Pancreas (tissue), 10 donors: Measurements from ENCODE around the gene KRT20. TPM values are rescaled to one million over a fixed set of nuclear protein-coding genes. Genes with fewer than 3 reads are reported as not detected.

Source experiments
- ATAC-seq, 4 donors: fragments of 200-7000 bp; cut with Tn5 transposase; one replicate each; pipeline versions ENCODE4 v1.8.0 to v1.9.1; 2020; ENCODE audit warnings: mild to moderate bottlenecking in 4 of 4, moderate library complexity in 4 of 4
- DNase-seq, 6 donors: peaks; one replicate each; pipeline ENCODE4 v3.0.0-alpha.2; 2020
- FAIRE-seq: peaks from 2 replicates; lab custom pipeline; 2012; peaks lifted over from hg19 to GRCh38; lab: Jason Lieb, UNC
- H3K27ac ChIP-seq, 4 donors: fragments of 200-600 bp; sonication (generic); 1 replicate in 3 of 4; 2 replicates in 1 of 4; pipeline versions ENCODE4 v1.5.0 to v1.8.0; 2020
- H3K27me3 ChIP-seq, 4 donors: fragments of 200-600 bp; one replicate each; pipeline ENCODE4 v1.8.0; 2021
- H3K36me3 ChIP-seq, 3 donors: fragments of 200-600 bp; sonication (generic) in 1 of 3; one replicate each; pipeline versions ENCODE4 v1.5.0 to v1.8.0; 2020 to 2021
- H3K4me1 ChIP-seq, 3 donors: fragments of 200-600 bp; one replicate each; pipeline ENCODE4 v1.8.0; 2021
- H3K4me3 ChIP-seq, 4 donors: fragments of 200-600 bp; sonication (generic) in 2 of 4; one replicate each; pipeline versions ENCODE4 v1.5.0 to v1.8.0; 2020 to 2021
- H3K9me3 ChIP-seq, 4 donors: fragments of 200-600 bp; one replicate each; pipeline ENCODE4 v1.8.0; 2021
- CTCF ChIP-seq, 4 donors: fragments of 200-600 bp; sonication (generic) in 3 of 4; IDR thresholded peaks; one replicate each; pipeline versions ENCODE4 v1.5.0 to v1.8.0; 2021; ENCODE audit warnings: antibody characterized with exemption in 4 of 4
- WGBS, 2 donors: extraction: QIAGEN DNeasy Blood & Tissue Kit; methylation state at CpG; one replicate each; pipeline ENCODE4 v1.1.7; 2013; 5-methylcytosine and 5-hydroxymethylcytosine counted together
- intact Hi-C, 3 donors: fragments of 100-400 bp; cut with DNase I; formaldehyde crosslinking; loops; one replicate each; pipeline versions ENCODE4 v1.11.1 to v1.14.2; 2022
- polyA plus RNA-seq, 2 donors: library from polyadenylated mRNA; stranded (reverse); fragments of 200-250 nt; gene quantifications; one replicate each; pipeline ENCODE4 v1.2.3, GENCODE V29; 2013
- total RNA-seq, 6 donors: library from RNA; stranded (reverse); fragmentation: NEBNext Ultra II Directional in 4 of 6; extraction: Animal tissue kit (Norgen Biotek cat#: 25700) in 4 of 6; gene quantifications; one replicate each; pipeline versions ENCODE4 v1.2.1 to v1.2.4, GENCODE V29; 2021 to 2023
- donor health status: healthy with polysubstance abuse.
- donor health status: DM: no; HTN: no; CAD: no; lungs with moderate emphysema.
- donor health status: DM: no; HTN: no; CAD: no.
- donor health status: control.
- donor health status: control.
- donor health status: Bipolar disorder and iron deficiency.
- donor health status: DM: yes; HTN: yes; CAD: no.
- donor health status: DM: no; HTN: no; CAD: no.
- donor health status: DM: no; HTN: no; CAD: no.
- donor health status: DM: yes; HTN: yes; CAD: no.

The KRT20 gene
- total and polyA plus RNA-seq, 8 donors, result 0.46 to 0.63 TPM; not detected in 6

DNA sequence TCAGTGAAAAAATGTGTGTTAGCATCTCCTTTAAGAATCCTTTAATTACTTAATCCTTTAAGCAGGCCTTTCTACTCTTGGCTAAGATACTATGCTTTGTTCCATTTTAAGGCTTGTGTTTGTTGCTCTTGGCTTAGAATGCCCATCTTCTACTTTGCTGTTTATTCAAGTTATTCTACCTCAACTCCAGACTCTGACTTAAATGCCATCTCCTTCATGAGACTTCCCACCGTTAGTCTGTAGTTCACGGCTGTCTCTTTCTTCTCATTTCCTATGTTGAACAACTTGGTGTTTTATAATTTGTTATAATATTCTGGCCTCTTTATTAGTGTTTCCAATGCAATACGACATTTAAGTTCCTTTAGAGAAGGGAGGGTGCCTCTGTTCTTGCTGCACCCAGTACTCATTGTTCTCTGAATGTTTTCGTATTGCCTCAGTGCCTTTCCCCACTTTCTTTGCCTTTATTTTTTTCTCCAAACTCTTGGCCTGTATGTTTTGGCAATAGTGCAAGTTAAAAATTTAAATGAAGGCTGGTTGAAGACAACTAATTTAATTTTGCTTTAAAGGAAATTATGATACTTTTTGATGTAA is 56.5 kb downstream of the KRT20 start:
- H3K9me3 ChIP-seq, result no peaks in the 10 kb centered on the region
- no peak overlapping the region for H3K4me3 ChIP-seq
- no peak for ATAC-seq
- no peaks in the 10 kb centered on the region for H3K27me3 ChIP-seq
- 85 to 90% methylated on average over 4 of the region's 4 CpGs for WGBS, 2 donors
- no peaks in the 10 kb centered on the region for H3K36me3 ChIP-seq
- no peaks in the 10 kb centered on the region for H3K4me1 ChIP-seq
- no peak for DNase-seq
- intact Hi-C loops, result no loop called here
- FAIRE-seq, result no peak
- TF ChIP-seq CTCF (IDR thresholded peaks at IDR 0.05), result no peak
- H3K27ac ChIP-seq, result no peak overlapping the region

- ATAC-seq (no peak), DNase-seq (no peak), FAIRE-seq (no peak)
- TF ChIP-seq CTCF (IDR thresholded peaks at IDR 0.05), result no peak
- WGBS, 2 donors, result 79 to 84% methylated on average over 7 of the region's 7 CpGs
- H3K36me3 ChIP-seq, result no peaks in the 10 kb centered on the region
- no peaks in the 10 kb centered on the region for H3K4me1 ChIP-seq
- H3K9me3 ChIP-seq, result no peaks in the 10 kb centered on the region
- no peaks in the 10 kb centered on the region for H3K27me3 ChIP-seq
- no peak overlapping the region for H3K4me3 ChIP-seq
- H3K27ac ChIP-seq, result no peak overlapping the region
- intact Hi-C loops, result no loop called here
Observed at GRCh38 chr17:40827746-40828453, 57.1 kb downstream of the KRT20 start.

Other genes with a start within 250 kb of the KRT20 start
- 10 to 100 TPM; 21.7 to 48.5 (median 35.4) TPM for gene SMARCE1, start 237.4 kb downstream of the KRT20 start, total RNA-seq
- 10 to 100 TPM; 29.0 to 55.8 TPM for gene SMARCE1, start 237.4 kb downstream of the KRT20 start, polyA plus RNA-seq
- gene KRT222, start 220.1 kb downstream of the KRT20 start, total RNA-seq, result 1 to 10 TPM in 3 of 6 donors, under 1 TPM in 3; 0.28 to 2.7 (median 1.1) TPM
- gene KRT222, start 220.1 kb downstream of the KRT20 start, polyA plus RNA-seq, result 1 to 10 TPM; 1.4 to 4.9 TPM
- gene KRT24, start 181.5 kb downstream of the KRT20 start, total RNA-seq, result not detected
- gene KRT24, start 181.5 kb downstream of the KRT20 start, polyA plus RNA-seq, result under 1 TPM in 1 of 2 donors, not detected in 1; 0.08 TPM
- not detected for gene KRT25, start 129.9 kb downstream of the KRT20 start, total RNA-seq
- not detected for gene KRT25, start 129.9 kb downstream of the KRT20 start, polyA plus RNA-seq
- not detected for gene KRT26, start 113.0 kb downstream of the KRT20 start, total RNA-seq
- not detected for gene KRT26, start 113.0 kb downstream of the KRT20 start, polyA plus RNA-seq
- not detected for gene KRT27, start 102.7 kb downstream of the KRT20 start, total RNA-seq
- gene KRT27, start 102.7 kb downstream of the KRT20 start, polyA plus RNA-seq, result not detected
- gene KRT28, start 85.3 kb downstream of the KRT20 start, total RNA-seq, result not detected
- not detected for gene KRT28, start 85.3 kb downstream of the KRT20 start, polyA plus RNA-seq
- gene KRT10, start 62.6 kb downstream of the KRT20 start, total RNA-seq, result 10 to 100 TPM; 13.9 to 25.5 (median 19.6) TPM
- 10 to 100 TPM; 29.2 to 31.0 TPM for gene KRT10, start 62.6 kb downstream of the KRT20 start, polyA plus RNA-seq
- gene KRT12, start 18.0 kb downstream of the KRT20 start, total RNA-seq, result not detected
- gene KRT12, start 18.0 kb downstream of the KRT20 start, polyA plus RNA-seq, result not detected
- 10 to 100 TPM in 2 of 6 donors, 1 to 10 TPM in 1, under 1 TPM in 3; 0.78 to 17.7 (median 1.1) TPM for gene KRT23, start 52.4 kb upstream of the KRT20 start, total RNA-seq
- gene KRT23, start 52.4 kb upstream of the KRT20 start, polyA plus RNA-seq, result 1 to 10 TPM in 1 of 2 donors, under 1 TPM in 1; 0.59 to 7.6 TPM
- not detected for gene KRT39, start 81.7 kb upstream of the KRT20 start, total RNA-seq
- gene KRT39, start 81.7 kb upstream of the KRT20 start, polyA plus RNA-seq, result not detected
- gene KRT40, start 99.1 kb upstream of the KRT20 start, total RNA-seq, result under 1 TPM in 3 of 6 donors, not detected in 3; 0.09 to 0.24 (median 0.20) TPM
- 1 to 10 TPM in 1 of 2 donors, under 1 TPM in 1; 0.61 to 1.0 TPM for gene KRT40, start 99.1 kb upstream of the KRT20 start, polyA plus RNA-seq
- not detected for gene KRTAP3-3, start 108.9 kb upstream of the KRT20 start, total RNA-seq
- gene KRTAP3-3, start 108.9 kb upstream of the KRT20 start, polyA plus RNA-seq, result under 1 TPM in 1 of 2 donors, not detected in 1; 0.30 TPM
- not detected for gene KRTAP3-2, start 114.7 kb upstream of the KRT20 start, total RNA-seq
- not detected for gene KRTAP3-2, start 114.7 kb upstream of the KRT20 start, polyA plus RNA-seq
- gene KRTAP3-1, start 123.9 kb upstream of the KRT20 start, total RNA-seq, result not detected
- under 1 TPM in 1 of 2 donors, not detected in 1; 0.19 TPM for gene KRTAP3-1, start 123.9 kb upstream of the KRT20 start, polyA plus RNA-seq
- gene KRTAP1-5, start 142.0 kb upstream of the KRT20 start, total RNA-seq, result not detected
- not detected for gene KRTAP1-5, start 142.0 kb upstream of the KRT20 start, polyA plus RNA-seq
- gene KRTAP1-4, start 145.0 kb upstream of the KRT20 start, total RNA-seq, result not detected
- not detected for gene KRTAP1-4, start 145.0 kb upstream of the KRT20 start, polyA plus RNA-seq
- not detected for gene KRTAP1-3, start 149.6 kb upstream of the KRT20 start, total RNA-seq
- not detected for gene KRTAP1-3, start 149.6 kb upstream of the KRT20 start, polyA plus RNA-seq
- under 1 TPM in 3 of 6 donors, not detected in 3; 0.16 to 0.46 (median 0.31) TPM for gene KRTAP1-1, start 156.2 kb upstream of the KRT20 start, total RNA-seq
- under 1 TPM in 1 of 2 donors, not detected in 1; 0.68 TPM for gene KRTAP1-1, start 156.2 kb upstream of the KRT20 start, polyA plus RNA-seq
- not detected for gene KRTAP2-1, start 162.1 kb upstream of the KRT20 start, total RNA-seq
- not detected for gene KRTAP2-1, start 162.1 kb upstream of the KRT20 start, polyA plus RNA-seq
- gene KRTAP2-2, start 170.0 kb upstream of the KRT20 start, total RNA-seq, result not detected
- not detected for gene KRTAP2-2, start 170.0 kb upstream of the KRT20 start, polyA plus RNA-seq
- gene KRTAP2-3, start 174.9 kb upstream of the KRT20 start, total RNA-seq, result not detected
- not detected for gene KRTAP2-3, start 174.9 kb upstream of the KRT20 start, polyA plus RNA-seq
- gene KRTAP2-4, start 180.6 kb upstream of the KRT20 start, total RNA-seq, result not detected
- gene KRTAP2-4, start 180.6 kb upstream of the KRT20 start, polyA plus RNA-seq, result not detected
- gene KRTAP4-7, start 198.9 kb upstream of the KRT20 start, total RNA-seq, result not detected
- not detected for gene KRTAP4-7, start 198.9 kb upstream of the KRT20 start, polyA plus RNA-seq
- not detected for gene KRTAP4-8, start 212.9 kb upstream of the KRT20 start, total RNA-seq
- gene KRTAP4-8, start 212.9 kb upstream of the KRT20 start, polyA plus RNA-seq, result not detected
- gene KRTAP4-16, start 217.0 kb upstream of the KRT20 start, total RNA-seq, result not detected
- not detected for gene KRTAP4-16, start 217.0 kb upstream of the KRT20 start, polyA plus RNA-seq
- not detected for gene KRTAP4-9, start 220.1 kb upstream of the KRT20 start, total RNA-seq
- gene KRTAP4-9, start 220.1 kb upstream of the KRT20 start, polyA plus RNA-seq, result not detected
- not detected for gene KRTAP4-11, start 233.1 kb upstream of the KRT20 start, total RNA-seq
- not detected for gene KRTAP4-11, start 233.1 kb upstream of the KRT20 start, polyA plus RNA-seq
- not detected for gene KRTAP4-12, start 238.9 kb upstream of the KRT20 start, total RNA-seq
- gene KRTAP4-12, start 238.9 kb upstream of the KRT20 start, polyA plus RNA-seq, result not detected